ENCODE measurements around the gene SLC7A7.

GRCh38 chr14:22850944-22851764 is 35.9 kb upstream of the SLC7A7 start:
- TF ChIP-seq CTCF (conservative IDR thresholded peaks at IDR 0.05; ENCODE audit: low read depth, low read length) (no peak), EZH2 (IDR thresholded peaks at IDR 0.05; ENCODE audit: borderline replicate concordance, low read depth, low read length, poor library complexity, severe bottlenecking) (no peak)
